DMS114 treated with DMSO at 0.1 percent for 48 hours (cell line): ENCODE results near the gene AMACR.
"Not testable (repeated sequence)": the region's sequence is repeated elsewhere in the genome, so short reads cannot be mapped to it uniquely, and the experiment has no call there.

ENCODE experiments used
- DNase-seq: peaks from one replicate; lab custom pipeline; 2025; ENCODE audit not compliant: unreplicated experiment; lab: John Stamatoyannopoulos, UW

Gene AMACR

DNA sequence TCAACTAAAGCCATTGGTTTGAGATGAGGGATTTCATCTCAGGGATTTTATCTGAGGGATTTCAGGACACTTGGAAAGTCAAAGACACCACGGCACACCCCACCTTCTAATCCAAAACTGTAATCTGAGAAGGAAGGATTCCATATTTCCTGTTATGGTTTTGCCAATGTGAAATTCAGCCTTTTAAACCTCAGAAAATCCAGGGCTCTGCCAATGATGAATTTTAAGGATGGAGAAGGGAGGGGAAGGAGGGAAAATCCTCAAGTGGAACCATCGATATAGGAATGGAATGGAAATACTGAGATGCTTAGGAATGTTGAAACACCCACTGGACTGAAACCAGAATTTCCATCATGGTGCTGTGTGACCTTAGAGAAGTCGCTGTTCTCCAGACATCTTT is 29.9 kb upstream of the AMACR start:
- DNase-seq = no peak

DNA sequence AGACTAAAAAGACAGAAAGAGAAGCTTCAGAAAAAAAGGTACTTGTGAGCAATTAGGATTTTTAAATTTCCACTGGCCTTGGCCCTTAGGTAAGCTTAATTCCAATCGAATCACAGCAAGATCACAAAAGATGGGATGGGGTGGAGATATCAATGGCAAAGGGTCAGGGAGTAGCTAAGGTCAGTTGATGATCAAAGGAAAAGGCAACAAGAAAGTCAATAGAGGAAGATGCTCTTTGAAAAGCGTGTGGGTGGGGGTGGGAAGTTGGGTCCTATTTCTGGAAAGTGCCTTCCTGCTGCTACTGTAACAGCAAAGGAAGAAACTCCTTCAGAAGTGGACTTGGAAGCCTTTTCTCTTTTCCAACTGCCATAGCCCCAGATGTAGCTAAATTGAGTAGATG is 27.9 kb upstream of the AMACR start:
- no peak for DNase-seq

DNA sequence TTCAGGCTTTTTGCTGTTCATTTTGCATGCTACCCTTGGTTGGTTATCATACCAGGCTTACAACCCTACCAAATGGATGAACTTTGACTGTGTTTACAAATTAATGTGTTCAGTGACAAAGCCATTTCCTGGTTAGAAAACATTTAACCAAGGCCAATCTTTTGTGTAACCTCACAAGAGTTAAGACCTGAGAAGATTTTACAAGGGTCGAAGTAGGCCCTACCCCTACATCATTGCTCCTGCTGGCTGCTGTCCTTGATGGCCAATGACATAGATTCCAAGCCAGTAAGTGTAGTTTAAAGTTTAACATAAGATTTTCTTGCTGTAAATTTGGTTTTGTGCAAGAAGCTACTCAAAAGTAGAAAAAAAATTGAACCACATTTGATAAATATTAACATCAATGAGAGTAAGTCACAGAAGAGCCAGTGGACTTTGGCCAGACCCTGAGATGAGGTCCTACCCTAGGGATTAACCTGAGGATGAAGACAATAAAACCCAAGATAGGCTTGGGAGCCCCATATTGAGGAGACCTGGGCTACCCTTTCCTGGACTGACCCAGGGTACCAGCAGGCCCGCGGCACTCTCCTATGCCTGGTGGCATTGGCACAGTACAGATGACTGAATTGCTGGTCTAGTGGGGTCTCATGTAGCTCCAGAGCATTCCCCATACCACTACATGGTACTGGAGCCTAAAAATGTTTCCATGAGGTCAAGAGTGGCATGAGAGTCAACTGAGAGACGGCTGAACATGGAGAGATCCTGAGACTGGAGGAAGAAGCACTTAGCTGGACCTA is 26.9 kb upstream of the AMACR start:
- no peak for DNase-seq

DNA sequence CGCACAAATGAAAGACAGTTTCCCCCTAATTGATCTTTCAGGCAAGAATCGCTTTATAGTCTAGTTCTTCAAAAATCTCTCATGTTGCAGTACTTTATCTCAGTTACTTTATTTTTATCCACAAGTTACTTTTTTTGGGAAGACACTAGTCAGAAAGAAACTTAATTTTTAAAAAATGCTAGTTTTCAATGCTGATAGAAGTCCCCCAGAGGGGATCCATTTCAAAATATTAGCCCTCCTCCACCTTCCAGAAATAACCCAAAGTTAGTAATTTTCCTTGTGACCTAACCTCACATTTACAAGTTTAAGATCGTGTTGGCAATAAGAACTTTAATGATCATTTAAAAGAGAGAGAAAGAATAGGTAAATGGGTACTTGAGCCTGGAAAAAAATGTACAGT is 24.1 kb upstream of the AMACR start:
- DNase-seq = no peak

GRCh38 chr5:34031117-34031516 is 23.3 kb upstream of the AMACR start:
- no peak for DNase-seq

- DNase-seq = not testable (repeated sequence)
Measured at GRCh38 chr5:34030585-34030984, 22.7 kb upstream of the AMACR start.

GRCh38 chr5:34030048-34030447 is 22.2 kb upstream of the AMACR start:
- no peak for DNase-seq

DNA sequence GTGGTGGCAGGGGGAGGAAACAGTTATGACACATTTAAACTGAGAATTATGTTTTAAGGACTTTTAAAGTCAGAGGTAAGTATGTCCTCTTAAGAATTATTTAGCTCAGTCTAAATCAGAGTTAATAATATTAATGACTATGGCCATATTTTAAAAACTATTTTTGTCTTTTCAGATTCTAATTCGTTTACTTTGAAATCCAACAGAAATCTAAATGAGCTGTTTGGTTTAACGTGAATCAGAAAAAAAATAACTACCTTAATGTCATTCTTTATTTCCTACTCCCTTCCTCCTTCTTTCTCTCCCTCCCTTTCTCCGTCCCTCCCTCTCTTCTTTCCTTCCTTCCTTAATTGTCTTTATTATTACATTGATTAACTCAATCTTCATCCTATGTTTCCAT is 20.5 kb upstream of the AMACR start:
- DNase-seq = no peak

DNA sequence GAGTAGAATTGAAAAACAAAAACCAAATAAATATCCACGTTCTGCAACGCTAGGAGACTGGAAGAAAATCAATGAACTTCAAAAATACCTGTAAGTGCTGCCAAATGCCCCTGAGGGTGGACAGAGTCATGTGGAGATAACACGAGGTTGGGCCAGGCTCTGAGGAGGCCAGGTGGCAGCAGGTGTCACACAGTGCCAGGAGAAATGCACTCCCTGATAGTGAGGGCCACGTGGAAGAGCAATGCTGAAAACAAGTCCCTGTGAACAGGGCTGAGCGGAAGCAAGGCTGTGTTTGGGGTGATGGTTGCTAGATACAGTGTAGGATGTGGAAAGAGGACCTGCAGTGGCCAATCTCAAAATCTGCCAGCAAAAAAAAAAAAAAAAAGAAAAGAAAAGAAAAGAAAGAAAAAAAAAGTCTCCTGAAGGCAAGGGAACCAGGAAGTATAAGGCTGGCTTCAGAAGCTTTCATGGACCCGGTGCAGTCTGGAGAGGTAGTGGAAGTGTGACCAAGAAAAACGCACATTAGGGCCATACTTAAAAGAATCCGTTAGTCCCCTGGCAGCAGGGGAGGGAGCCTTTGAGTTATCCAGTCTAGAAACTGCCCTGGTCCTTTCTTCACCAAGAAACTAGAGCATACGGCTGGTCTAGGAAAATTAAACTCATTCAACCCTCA is 18.4 kb upstream of the AMACR start:
- no peak for DNase-seq

DNA sequence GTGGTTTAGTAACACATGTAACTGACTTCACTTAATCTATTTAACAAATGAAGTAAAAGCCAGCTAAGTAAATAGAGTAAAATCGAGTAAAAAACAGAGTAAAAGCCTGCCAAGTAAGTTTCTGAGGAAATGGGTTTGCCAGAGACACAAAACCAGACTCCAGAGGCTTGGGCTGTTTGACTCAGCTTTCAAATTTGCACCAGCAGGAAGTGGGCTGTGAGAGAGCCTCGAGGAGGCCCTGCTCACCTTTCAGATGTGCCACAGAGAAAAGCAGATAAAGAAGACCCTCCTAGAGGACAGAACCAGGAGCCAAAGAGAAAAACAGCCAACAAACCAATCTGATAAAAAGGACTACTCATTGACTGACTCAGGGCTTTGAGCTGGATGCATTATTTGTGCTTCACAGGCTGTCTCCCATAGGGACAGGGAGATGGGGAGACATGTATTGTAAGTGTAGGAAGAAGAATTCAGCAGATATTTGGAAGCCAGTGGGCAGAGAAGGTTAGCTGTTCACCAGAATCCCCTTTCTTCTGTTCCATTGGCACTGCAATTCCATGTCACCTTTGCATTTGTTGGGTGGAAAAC is 14.4 kb upstream of the AMACR start:
- DNase-seq = no peak

GRCh38 chr5:34021334-34021733 is 13.5 kb upstream of the AMACR start:
- no peak for DNase-seq

GRCh38 chr5:34020726-34021125 is 12.9 kb upstream of the AMACR start:
- DNase-seq = no peak

DNA sequence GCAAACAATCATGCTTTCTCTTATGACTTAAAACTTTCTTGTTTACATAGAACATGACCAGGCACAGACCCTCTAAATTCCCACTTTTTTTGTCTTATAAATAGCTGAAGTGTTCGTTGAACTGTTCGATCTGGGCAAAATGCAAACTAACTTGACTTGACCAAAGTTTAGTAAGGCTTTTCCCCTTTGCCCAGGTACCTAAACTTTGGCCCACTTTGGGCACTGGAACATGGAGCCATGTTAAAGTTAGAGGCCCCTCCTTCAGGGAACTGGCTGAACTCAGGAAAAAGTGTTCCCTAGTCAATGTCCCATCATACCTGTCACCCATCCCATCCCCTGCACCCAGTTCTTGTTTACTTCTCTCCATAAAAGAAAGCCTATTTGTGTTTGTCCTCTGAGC is 9.4 kb upstream of the AMACR start:
- DNase-seq = no peak

- DNase-seq = no peak
Measured at GRCh38 chr5:34016750-34017149, 8.9 kb upstream of the AMACR start.

DNA sequence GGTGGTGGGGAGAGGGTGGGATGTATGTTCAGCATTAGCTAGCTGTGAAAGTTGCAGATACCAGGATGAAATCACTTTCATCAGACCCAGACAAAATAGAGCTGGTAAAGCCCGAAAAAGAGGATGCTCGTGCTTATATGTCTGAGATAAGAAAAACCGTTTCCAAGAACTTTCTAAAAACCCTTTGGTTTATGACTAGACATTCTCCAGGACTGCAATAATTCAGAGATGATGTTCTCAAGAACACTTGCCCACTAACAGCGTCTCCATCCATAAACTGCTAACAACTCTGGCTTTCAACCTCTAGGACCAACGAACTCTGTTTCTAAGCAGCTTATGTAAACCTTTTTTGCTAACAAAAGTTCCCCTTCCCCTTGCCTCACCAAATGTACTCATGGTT is 8.4 kb upstream of the AMACR start:
- no peak for DNase-seq

DNA sequence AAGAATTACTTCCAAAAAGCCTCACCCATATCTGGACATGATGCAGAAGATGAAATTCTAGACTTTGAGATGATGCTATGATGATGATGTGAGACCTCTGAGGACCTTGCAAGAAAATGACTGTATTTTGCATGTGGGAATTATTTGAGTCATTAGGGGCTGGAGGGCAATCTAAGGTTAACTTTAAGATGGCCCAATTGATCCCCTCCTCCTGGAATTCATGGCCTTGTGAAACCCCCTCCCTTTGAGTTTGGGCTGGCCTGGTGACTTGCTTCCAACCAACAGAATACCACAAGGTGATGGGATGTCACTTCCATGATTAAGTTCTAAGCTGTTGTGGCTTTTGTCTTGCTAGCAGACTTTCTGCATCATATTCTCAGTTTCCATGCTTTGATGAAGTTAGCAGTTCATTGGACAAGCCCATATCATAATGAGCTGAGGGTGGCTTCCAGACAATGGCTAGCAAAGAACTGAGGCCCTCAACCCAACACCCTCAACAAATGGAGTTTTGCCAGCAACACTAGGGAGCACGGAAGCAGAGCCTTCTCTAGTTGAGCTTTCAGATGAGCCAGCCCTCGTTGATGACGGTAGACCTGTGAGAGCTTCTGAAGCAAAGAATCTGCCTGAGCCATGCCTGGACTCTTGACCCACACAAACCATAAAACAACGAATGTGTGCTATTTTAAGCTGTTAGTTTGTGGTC is 7.4 kb upstream of the AMACR start:
- DNase-seq = no peak

DNA sequence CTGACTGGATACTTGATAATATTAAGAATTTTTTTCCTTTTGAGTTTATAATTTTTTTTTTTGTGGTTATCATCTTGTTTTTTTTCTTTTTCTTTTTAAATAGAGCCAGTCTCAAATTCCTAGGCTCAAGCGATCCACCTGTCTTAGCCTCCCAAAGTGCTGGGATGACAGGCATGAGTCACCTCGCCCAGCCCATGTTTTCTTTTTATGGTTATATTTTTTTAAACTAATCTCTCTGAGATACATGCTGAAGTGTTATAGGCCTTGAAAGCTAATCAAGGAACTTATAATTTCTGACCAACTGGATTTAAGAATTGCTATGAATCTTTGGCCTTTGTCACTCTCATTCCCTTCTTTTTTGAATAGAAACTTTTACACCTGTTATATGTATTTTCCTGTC is 6.8 kb upstream of the AMACR start:
- no peak for DNase-seq

- no peak for DNase-seq
Measured at GRCh38 chr5:34013547-34013946, 5.7 kb upstream of the AMACR start.

DNA sequence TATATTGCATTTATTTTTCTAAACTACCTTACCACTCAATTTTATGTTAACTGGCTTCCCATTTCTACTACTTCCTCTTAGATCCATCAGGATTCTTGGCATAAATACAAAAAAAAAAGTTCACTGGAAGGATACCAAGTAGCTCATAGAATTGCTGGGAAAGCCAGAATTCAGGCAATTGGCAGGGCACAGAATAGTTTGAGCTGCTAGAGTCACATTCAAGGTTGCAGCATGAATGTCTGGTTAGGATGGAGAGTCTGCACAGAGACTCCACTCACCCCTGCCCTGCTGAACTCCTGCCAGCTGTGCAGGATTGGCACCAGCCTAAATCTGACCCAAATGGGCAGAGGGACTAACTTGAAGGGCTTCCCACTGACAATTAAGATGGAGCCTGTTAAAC is 4.9 kb upstream of the AMACR start:
- DNase-seq = no peak

- no peak for DNase-seq
Measured at GRCh38 chr5:34011536-34011935, 3.7 kb upstream of the AMACR start.

- not testable (repeated sequence) for DNase-seq
Measured at GRCh38 chr5:34010146-34010545, 2.3 kb upstream of the AMACR start.

DNA sequence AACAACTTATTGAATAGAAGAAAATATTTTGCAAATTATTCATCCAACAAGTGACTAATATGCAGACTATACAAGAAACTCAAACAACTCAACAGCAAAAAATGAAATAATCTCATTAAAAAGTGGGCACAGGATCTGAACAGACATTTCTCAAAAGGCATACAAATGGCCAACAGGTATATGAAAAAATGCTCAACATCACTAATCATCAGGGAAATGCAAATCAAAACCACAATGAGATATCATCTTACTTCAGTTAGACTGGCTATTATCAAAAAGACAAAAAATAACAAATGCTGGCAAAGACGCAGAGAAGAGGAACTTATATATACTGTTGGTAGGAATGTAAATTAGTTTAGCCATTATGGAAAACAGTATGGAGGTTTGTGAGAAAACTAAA is 1.8 kb upstream of the AMACR start:
- DNase-seq = no peak
